HG03175 (cell line): ENCODE results near the gene FAM222A.

Experiments
- ATAC-seq: cut with Tn5 transposase; IDR thresholded peaks from one replicate; pipeline ENCODE4 v1.9.1; 2021; ENCODE audit warnings: mild to moderate bottlenecking, moderate library complexity; ENCODE audit not compliant: unreplicated experiment

FAM222A gene

DNA sequence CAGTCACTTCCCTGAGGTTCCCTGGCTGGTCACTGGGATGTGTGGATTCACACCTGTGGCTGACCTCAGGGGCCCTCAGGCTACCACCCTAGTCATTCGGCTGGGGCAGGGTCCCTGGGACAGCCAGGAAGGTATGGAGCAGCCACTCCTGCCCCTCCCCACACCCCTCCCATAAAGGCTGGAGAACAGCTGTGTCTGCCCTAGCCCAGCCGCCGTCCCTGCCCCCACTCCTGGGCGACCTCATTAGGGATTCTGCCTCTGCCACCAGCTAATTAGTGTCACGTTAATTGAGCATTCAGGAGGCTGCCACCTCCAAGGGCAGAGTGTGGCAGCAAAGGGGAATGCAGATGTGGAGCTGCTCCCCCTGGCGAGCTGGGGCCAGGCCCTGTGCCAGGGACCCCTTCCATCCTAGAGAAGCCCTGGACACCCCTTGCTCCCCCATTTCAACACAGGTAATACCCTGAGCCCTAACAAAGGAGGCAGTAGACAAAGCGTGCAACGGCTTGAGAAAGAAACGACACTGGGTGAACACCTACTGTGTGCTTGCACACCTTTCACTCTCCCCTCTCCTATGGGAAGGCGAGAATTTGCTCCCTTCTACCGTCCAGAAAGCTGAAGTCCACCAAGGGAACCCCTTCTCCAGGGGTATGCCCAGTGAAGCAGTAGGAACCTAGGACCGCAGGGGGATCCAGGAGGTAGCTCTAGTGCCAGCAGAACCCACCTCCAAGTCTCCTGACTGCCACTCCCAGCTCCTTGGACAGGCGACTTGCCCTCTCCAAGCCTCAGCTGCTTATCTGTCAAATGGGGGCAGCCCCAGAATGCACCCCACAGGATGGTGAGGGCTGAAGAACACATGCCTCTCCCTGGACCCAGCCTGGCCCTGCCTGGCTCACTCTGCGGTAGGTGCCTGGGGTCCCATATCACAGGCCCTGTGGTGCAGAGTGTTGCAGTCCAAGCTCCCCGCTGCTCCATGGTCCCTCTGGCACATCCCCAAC, 45.1 kb downstream of the FAM222A start:
- ATAC-seq = no peak

DNA sequence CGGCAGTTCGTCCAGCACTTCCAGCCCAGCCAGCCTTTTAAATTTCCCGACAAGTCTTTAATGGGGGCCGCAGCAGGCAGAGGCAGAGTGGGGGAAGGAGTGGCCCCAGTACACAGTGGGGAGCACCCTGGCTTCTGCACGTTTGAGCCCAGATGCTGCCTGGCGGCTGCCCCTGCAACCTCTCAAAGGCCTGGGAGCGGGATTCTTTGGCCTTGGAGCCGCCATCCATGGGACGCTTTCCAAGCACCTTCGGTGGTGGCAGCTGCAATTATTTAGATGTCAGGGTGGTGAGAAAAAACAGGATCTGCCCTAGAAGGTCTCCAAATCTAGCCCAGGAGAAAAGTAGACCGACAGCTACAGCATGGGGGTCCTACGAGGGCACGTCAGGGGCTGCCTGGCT, 46.0 kb downstream of the FAM222A start:
- ATAC-seq = no peak

DNA sequence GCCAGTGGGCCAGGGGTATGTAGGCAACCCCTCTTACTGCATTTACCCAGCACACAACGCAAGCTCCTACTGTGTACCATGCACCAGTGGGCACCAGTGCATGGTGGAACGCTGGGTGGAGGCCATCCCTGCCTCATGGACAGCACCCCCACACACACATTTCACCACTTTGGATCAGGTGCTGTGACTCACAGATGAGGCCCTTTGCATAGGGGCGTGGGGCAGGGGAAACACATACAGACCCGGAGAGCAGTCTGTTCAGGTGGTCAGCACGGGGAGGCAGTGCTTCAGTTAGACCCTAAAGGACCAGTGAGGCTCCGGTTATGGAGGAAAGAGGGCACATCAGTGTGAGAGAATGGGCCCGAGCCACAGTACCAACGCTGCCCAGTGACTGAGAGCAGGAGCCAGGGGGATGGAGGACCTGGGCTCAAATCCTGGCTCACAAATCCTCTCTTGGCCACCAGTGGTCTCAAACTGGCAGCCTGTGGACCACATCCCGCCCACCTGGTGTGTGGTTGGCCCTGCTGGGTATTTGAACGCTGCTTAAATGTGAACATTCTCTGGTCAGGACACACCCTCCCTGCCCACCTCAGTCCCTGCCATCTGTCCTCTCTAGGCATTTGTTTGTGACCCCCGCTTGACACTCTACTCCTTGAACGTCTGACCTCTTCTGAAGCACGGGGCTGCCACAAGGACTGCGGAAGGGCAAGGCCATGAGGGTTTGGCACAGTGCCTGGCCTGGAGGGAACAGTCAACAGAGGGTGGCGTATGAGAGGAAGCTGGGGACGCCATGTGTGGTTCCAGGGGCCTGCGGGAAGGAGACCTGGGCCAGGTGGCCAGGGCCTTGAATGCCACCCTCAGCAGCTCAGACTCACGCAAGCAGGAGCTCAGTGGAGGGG, 46.7 kb downstream of the FAM222A start:
- no peak for ATAC-seq

DNA sequence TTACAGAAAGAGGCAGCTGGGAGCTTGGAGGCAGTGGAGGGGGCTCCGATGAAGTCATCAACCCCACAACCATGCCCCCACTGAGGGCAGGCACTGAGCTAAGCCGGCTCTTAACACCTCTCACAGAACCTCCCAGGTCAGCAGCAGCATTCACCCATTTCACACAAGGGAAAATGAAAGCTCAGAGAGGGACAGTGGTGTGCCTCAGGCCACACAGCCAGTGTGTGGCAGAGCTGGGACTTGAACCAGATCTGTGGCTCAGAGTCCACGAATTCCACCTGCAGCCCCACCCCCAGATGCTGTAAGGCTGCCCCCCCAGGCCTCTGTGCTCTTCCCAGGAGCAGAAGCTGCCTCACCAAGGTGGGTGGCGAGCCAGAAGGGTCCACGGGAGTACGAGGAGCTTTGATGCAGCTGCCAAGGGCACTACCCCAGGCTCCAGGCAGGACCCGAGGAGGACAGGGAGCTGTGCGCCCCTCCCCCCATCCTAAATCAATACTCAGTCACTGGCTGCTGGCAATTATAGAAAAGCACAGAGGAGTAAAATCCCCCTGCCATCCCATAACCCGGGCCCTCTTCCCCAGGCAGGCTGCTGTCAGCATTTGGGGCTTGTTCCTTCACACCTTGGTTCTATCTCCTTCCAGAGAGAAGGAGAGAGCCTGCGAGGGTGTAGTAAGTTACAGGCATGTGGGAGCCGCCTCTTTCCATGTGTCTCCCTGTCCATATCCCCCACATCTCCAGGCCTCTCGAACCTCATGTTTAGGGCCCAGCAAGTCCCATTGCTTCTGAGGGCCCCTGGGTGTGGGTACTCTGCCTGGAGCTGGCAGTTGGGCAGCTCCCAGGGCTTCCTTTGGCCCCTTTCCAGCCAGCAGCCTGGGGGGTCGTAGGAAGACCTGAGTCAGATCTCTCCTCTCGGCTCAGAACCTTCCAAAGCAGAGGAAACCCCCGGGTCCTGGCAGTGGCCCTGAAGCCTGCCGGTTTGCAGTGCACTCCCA, 47.6 kb downstream of the FAM222A start:
- ATAC-seq = no peak

DNA sequence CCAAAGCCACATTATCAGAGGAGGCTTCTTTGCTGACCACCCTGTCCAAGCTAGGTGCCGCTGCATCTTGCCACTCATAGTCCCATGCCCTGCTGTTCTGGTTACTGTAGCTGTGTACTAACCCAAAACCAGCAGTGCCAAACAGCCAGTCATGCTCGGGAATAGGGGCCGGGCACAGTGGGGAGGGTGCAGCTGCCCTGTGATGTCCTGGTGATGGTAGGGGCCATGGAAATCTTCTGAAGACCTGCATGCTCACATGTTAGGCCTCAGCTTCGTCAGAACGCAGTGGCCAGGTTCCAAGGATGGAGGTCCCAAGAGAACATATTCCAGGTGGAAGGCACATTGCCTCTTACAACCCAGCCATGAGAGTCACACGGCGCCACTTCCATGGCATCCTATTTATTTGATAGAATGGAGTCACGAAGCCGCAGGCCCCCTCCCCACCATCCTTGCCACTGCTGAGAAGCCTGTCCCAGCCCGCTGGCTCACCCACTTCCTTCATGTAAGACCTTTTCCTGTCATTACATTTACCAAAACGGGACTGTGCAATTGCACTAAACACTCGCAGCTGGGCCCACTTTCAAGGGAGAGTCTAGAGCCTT, 48.5 kb downstream of the FAM222A start:
- ATAC-seq = no peak

DNA sequence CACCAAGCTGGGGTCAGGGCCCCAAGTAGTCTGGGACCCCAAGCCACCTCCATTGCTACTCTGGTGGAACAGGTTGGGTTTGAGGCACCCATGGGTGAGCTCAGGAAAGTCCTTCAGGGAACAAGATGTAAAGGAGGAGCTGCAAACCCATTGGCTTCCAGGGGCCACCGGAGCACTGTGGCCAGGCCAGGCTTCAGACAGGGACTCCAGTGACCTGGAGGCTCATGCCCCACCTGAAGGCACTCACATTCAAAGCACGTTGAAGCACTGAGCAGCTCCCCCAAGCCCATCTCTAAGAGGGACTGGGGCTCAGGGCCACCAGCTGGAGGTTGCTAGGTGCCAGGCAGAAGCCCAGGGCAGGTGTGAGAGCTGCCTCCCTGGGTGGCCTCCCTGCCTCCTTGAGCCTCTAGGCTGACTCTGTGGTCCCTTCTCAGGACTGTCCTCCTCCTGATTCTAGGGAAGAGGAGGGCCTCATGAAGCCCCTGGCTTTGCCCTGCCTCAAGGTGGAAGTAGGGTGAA, 49.1 kb downstream of the FAM222A start:
- ATAC-seq = no peak

DNA sequence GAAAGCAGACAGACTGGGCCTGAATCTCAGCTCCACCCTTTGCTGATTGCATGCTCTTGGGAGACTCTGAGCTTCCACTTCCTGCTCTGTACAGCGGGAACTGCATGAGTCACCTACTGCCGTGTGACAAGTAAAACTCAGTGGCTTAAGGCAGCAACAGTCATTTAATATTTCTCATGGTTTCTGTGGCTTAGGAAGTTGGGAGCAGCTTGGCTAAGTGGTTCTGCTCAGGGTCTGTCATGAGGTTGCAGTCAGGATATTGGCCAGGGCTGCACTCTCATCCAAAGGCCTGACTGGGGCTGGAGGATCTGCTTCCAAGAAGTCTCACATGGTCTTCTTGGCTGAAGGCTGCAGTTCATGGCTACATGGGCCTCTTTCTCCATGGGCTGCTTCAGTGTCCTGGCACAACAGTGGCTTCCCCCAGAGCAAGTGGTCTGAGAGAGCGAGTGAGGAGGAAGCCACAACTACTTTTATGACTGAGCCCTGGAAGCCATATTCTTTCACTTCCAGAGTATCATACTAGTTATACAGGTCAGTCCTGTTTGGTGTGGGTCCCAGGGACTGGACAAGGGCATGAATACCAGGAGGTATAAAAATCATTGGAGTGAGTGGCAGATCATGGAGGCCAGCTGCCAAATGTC, 49.7 kb downstream of the FAM222A start:
- ATAC-seq = no peak

DNA sequence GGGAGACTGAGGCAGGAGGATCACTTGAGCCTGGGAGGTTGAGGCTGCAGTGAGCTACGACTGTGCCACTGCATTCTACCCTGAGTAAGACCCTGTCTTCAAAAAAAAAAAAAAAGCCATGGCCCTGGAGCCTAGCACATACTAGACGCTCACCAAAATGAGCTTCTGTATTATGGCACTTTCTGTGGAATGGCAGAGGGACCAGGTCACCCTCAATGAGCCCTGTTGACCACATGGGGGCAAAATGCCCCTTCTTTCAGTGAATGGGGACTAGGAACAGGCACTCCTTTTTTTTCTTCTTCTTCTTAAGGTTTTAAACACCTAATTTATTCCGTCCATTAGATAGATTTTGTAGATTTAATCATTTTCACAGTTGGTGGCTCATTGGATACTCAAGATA, 50.5 kb downstream of the FAM222A start:
- ATAC-seq = no peak

DNA sequence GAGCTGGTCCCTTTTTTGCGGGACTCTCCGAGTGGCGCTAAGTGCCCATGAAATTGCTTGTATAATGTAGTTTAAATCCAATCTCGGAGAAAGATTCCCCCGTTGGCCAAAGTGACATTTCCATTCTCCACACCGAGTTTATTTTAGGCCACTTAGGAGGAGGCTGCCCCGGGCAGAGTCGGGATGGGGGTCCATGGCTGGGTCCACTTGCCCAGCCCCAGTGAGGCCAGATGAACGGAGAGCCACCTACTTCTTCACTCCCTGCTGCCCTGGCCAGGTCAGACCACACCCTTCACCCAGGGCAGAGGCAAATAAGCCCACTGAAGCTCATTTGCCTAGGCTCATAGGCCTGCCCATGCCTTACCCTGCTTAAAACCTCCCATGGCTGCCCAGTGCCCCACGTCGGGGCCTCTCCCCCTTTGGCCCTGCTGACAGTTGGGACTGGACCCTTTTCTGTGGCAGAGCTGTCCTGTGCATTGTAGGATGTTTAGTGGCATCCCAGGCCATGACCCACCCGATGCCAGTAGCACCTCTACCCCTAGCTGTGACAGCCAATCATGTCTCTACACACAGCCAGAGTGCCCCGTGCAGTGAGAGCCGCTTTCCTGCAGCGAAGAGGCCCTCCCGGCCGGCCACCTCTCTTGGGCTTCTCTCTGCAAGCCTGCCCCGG, 51.3 kb downstream of the FAM222A start:
- ATAC-seq = no peak

DNA sequence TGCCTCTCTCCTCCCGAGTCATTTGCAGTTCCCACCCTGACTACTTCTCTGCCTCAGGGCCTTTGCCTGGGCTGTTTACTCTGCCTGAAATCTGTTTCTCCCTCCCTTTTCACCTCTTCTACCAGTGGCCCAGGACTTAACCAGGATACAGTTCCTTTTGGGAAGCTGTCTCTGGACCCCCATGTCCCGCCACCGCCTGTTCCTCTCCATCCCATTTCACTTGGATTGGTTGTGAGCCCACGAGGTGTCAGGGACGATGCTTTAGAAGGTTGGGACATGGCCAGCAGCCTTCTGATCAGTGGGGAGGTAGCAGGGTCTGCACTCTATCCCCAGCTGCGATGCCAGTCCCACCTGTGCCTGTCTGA, 51.8 kb downstream of the FAM222A start:
- ATAC-seq = no peak

DNA sequence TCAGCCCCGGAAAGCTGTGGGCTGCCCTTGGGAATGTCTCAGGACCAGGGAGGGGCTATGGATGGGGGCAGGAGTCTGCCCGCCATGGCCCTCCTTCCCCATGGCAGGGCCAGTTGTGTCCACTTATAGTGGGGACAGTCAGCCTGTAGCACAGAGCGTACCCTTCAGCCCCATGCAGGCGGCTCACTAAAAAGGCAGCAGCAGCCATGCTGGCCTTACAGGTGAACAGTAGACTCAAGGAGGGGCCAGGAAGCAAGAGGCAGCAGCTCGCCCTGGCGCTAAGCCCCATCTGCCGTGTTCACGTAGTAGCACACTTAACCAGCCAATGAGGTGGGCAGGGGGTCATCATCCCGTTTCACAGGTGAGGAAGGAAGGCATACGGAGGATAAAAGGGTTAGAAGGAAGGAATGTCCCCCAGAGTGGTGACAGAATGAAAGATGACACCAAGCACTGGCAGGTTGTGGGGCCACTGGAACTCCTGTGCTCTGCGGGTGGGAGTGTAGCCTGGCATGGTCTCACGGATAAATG, 52.7 kb downstream of the FAM222A start:
- ATAC-seq = no peak

DNA sequence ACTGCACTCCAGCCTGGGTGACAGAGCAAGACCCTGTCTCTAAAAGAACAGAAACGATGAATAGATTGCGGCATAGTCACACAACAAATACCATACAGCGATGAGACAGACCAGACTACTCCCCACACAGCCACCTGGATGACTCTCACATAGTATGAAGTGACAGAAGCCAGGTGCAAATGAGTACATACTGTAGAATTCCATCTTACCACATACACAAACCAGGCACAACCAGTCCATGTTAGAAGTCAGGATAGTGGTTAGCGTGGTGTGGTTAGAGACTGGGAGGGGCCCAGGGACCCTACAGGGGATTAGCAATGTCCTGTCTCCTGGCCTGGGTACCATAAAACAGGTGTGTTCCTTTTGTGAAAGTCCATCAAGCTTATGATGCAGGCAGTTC, 53.8 kb downstream of the FAM222A start:
- ATAC-seq = no peak

DNA sequence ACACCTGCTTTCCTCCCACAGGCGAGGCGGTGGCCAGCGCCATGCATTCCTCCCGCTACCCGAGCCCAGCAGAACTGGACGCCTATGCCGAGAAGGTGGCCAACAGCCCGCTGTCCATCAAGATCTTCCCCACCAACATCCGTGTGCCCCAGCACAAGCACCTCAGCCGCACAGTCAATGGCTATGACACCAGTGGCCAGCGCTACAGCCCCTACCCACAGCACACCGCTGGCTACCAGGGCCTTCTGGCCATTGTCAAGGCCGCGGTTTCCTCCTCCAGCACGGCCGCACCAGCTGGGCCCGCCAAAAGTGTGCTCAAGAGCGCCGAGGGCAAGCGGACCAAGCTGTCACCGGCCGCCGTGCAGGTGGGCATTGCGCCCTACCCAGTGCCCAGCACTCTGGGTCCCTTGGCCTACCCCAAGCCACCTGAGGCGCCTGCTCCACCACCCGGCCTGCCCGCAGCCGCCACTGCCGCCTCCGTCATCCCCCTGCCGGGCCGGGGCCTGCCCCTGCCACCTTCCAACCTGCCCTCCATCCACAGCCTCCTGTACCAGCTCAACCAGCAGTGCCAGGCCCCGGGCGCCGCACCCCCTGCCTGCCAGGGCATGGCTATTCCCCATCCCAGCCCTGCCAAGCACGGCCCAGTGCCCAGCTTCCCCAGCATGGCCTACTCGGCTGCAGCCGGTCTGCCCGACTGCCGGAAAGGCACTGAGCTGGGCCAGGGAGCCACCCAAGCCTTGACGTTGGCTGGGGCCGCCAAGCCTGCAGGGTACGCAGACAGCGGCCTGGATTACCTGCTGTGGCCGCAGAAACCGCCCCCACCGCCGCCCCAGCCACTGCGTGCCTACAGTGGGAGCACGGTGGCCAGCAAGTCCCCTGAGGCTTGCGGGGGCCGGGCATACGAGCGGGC, 54.6 kb downstream of the FAM222A start:
- no peak for ATAC-seq

DNA sequence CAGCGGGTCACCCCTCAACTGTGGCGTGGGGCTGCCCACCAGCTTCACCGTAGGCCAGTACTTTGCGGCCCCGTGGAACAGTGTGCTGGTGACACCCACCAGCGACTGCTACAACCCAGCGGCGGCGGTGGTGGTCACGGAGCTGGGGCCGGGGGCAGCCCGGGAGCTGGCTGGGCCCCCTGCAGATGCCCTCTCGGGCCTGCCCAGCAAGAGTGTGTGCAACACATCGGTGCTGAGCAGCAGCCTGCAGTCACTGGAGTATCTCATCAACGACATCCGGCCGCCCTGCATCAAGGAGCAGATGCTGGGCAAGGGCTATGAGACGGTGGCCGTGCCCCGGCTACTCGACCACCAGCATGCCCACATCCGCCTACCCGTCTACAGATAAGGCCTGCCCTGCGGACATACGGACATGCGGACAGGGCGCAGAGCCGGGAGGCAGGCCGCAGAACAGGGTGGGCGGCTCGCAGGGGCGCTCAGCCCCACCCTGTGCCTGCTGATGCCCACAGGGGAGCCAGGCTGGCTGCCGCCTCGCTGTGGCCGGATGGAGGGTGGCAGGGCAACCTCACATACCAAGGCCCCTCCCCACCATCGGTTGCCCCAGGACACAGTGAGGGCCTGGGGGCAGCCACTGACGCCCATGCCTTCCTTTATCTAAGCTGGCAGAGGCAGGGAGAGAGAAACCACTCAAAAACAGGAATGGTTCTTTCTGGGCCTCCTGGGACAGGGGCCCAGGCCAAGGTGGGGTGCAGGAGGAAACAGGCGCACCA, 55.5 kb downstream of the FAM222A start:
- ATAC-seq = no peak

DNA sequence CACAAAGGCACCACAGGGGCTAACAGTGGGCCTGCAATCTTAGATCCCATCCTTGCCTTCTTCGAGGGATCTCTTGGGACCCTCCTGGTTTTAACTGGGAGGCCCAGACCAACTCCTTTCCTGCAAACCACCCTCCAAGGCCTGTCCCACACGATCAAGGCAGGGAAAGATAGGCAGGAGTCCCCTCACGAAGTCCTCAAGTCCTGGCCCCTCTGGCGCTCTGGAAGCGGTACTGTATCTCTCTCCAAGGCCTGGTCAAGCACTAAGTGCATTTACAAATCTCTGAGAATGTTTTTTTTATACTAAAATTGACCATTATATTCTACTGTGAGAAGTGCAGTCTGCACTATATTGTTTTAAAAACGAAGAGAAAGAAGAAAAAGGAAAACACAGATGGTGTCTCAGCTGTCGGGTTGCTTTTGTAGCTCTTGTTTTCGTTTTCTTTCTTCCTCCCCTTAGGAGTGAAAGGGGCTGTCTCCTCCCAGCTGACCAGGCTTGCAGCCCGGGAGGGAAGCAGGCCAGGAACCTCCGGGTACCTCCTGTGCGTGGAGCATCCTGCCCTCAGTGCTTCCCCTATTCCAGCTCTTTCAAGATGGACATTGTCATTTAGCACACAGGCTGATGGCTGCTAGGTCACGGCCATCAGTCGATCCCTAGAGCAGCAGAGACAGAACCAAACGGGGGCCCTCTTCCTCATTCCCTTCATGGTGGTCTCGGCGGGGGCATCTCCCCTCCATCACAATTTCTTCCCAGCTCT, 56.7 kb downstream of the FAM222A start:
- ATAC-seq = no peak
